ENCODE data around the gene MRPS31.

GRCh38 chr13:40793339-40793738 lies 22.3 kb upstream of the MRPS31 start:
- TF ChIP-seq CTCF (IDR thresholded peaks at IDR 0.05) (no peak), POLR2A (IDR thresholded peaks at IDR 0.05) (no peak)

Measured in heart left ventricle (tissue), 13 donors.